Islet precursor cell (in vitro differentiated cells): ENCODE data around the gene CFAP97.
"Not testable (repeated sequence)": the region's sequence is repeated elsewhere in the genome, so short reads cannot be mapped to it uniquely, and the experiment has no call there.

Source experiments
- DNase-seq: peaks from one replicate; pipeline ENCODE4 v3.0.0-alpha.2; 2018

Gene CFAP97

DNA sequence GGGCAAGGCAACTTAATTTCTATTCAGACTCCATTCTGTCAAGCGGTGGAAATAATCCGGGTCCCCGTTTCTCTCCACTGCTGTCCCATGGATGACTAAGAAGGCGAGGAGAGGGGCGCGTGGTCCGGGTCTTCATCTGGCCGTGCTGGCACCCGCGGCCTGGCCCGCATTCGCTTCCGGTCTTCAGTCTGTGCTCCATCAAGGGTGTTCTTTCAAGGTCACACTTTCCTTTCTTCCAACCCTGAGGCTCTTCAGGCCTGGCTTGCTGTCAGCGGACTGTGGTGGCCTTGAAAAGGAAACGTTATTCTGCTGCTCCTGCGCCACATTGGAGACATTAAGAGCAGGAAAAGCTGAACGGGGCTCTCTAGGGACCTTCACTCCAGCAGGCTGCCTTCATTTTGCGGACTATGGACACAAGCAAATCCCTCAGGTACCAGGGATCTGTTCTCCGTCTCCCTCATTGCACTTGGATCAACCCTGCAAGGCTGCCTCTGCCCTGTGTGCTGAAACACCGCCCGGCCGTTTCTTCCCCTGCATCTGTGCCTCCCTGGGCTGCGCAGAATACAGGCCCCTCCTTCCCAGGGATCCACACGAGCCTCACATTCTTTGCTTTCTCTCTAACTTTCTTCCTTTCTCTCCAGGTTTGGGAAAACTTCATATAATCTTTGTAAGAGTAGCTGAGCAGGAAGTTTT, 66.4 kb downstream of the CFAP97 start:
- DNase-seq, result no peak

GRCh38 chr4:185134307-185134869, 69.4 kb downstream of the CFAP97 start:
- DNase-seq, result no peak

- DNase-seq, result peak; percentile 71
Measured at GRCh38 chr4:185128272-185129119, 75.3 kb downstream of the CFAP97 start.

DNA sequence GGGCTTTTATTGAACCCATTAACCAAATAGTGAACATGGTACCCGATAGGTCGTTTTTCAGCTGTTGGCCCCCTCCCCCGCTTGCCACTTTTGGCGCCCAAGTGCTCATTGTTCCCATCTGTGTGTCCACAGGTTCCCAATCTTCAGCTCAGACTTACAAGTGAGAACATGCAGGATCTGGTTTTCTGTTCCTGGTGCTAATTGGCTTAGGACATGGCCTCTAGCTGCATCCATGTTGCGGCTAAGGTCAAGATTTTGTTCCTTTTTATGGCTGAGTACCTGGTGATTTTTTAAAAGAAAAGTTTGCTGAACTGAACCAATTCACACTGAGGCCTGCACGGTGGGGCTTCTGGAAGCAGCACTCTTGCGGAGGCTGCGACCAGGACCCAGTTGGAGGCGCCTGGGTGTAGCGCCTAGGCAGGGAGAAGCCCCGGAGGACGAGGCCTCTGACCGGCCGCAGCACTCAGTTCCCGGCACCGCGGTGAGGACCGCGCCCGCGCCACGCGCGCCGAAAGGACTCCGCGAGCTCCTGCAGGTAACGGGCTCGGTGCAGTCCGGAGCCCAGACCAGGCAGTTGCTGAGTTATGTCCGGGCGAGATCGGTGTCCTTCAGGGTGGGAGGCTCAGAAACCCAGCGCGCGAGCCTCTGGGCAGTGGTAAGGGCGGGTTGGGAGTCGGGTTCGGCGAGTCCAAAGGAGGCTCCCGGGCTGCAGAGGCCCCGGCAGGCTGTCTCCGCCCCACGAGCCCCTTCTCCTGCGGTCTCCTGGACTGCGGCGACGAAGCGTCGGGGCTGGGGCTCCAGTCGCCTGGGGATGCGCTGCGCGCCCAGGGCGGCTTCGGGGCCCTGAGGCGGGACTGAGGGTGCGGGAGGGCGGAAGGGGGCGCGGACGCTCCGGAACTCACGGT, 76.5 kb downstream of the CFAP97 start:
- peak; percentile 74 for DNase-seq

- DNase-seq, result no peak
Measured at GRCh38 chr4:185124006-185124405, 79.8 kb downstream of the CFAP97 start.

- no peak for DNase-seq
Measured at GRCh38 chr4:185122681-185123345, 81.0 kb downstream of the CFAP97 start.

GRCh38 chr4:185120631-185120946, 83.2 kb downstream of the CFAP97 start:
- peak; percentile 64 for DNase-seq

DNA sequence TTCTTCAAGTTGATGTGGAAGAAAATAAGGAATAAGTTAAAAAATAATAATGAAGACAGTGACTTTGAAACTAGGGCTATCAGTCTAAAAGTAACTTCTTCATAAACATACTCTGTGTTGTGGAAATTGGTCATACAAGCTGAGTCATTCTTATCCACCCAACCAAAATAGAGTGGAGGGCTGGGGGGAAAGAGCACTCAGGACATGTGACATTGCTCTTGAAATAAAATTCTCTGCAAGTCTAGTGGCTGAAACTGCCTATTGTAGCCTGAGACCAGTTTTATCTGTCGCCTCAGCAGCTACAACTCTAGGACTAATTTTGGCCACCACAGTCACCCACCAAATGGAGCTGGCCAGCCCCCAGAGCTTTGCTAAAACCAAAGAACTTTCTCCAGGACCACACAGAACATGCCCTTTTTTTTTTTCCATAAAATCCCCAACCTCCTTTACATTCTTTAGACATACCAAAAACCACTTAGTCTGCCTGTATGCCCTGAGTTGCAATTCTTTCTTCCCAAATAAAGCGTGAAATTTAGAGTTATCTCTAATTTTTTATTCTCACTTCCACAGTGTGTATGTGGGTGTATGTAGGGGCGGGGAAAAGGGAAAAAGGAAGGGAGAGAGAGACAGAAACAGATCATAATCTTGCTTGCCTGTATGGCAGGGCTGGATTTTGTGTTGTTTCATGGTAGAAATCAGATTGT, 83.7 kb downstream of the CFAP97 start:
- DNase-seq, result no peak

- not testable (repeated sequence) for DNase-seq
Measured at GRCh38 chr4:185119467-185119866, 84.3 kb downstream of the CFAP97 start.

GRCh38 chr4:185118876-185119275, 84.9 kb downstream of the CFAP97 start:
- DNase-seq, result no peak

DNA sequence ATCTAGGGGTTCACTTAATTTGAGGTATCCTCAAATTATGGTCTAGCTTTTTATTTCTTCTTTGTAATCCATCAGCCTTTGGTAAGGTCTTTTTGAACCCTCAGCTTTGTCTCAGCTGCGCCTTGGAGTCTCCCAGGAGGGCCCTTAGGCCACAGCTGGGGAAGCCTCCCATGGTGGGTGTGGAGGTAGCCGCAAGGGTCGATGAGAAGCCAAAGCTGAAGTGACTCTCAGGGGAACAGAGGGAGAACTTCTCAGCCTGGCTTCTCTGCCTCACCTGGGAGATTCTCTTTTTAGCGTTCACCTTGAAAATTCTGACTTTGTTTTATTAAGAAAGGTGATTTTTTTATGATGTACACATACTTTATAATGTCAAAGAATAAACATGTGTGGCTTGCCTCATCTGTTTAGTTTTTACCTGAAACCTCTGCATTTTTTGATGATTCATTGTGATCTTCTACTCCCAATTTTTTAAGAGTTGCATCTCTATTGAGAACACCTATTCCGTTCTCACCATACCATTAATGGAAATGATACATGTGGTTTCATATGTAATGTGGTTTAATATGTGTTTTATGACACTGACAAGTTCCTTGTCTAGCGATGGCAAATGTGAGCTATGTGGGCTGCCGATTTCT, 86.4 kb downstream of the CFAP97 start:
- peak; percentile 59 for DNase-seq

DNA sequence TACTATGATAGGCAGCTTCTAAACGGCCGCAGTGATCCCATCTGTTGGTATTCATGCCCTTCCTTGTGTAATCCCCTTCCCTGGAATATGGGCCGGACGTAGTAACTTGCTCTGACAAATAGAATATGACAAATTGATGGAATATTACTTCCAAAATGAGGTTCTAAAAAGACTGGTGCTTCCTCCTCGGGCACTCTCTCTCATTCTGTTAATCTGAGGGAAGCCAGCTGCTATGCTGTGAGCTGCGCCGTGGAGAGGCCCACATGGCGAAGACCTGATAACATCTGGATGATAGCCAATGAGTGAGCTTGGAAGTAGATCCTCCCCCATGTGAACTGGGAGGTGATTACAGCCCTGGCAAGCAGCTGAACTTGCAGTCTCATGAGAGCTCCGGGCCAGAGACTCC, 88.0 kb downstream of the CFAP97 start:
- DNase-seq, result peak; percentile 96

GRCh38 chr4:185113340-185113739, 90.5 kb downstream of the CFAP97 start:
- no peak for DNase-seq

GRCh38 chr4:185112104-185112503, 91.7 kb downstream of the CFAP97 start:
- peak; percentile 88 for DNase-seq

DNA sequence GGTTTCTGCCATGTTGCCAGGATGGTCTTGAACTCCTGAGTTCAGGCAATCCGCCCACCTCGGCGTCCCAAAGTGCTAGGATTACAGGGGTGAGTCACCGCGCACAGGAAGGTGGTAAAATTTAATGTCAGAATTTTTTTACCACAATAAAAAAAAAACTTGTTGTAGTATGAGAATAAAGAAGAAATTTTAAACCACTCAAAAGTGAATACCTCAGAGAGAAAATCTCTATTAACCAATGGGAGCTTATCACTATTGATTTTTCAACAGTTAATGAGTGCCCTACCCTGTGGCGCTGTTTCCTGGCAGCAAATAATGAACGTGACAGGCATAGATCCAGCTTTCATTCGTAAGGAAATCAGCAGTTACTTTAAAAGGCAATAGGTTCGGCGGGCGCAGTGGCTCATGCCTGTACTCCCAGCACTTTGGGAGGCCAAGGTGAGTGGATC, 93.4 kb downstream of the CFAP97 start:
- no peak for DNase-seq

DNA sequence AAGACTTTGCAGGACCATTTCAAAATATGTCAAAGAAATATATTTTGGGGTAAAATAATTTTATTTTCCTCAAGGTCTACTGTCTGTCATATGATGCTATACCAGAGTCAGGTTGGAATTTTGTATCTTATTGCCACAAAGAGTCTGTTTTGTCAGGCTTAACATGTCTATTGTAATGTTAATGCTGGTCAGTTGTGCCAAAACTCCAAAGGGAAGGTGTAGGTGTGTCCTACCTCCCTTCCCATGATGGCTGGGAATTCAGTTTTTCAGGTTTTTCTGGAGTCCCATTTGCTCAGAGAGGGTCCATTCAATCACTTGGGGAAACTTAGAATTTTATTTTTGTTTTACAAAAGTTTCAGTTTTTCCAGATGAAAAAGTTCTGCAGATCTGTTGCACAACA, 94.1 kb downstream of the CFAP97 start:
- DNase-seq, result no peak
